Spleen (tissue), 11 donors: ENCODE data around the gene DOCK2. TPM values are rescaled to one million over a fixed set of nuclear protein-coding genes. Genes with fewer than 3 reads are reported as not detected.

Source experiments
- DNase-seq: peaks from one replicate; pipeline ENCODE4 v3.0.0-alpha.2; 2020
- H3K27ac ChIP-seq, 8 donors: fragments of 200-600 bp; sonication (generic) in 7 of 8; 1 replicate in 4 of 8; 2 replicates in 4 of 8; pipeline versions ENCODE4 v1.5.0 to v1.8.0; 2016 to 2021; ENCODE audit warnings: inconsistent platforms in 4 of 8, mild to moderate bottlenecking in 4 of 8, moderate library complexity in 1 of 8
- H3K27me3 ChIP-seq, 7 donors: fragments of 200-600 bp; sonication (generic) in 6 of 7; replicated peaks in 1 of 7; 1 replicate in 4 of 7; 2 replicates in 3 of 7; pipeline versions ENCODE4 v1.5.0 to v1.8.0; 2016 to 2021; ENCODE audit warnings: inconsistent platforms in 3 of 7, mild to moderate bottlenecking in 1 of 7
- H3K36me3 ChIP-seq, 6 donors: fragments of 200-600 bp; sonication (generic) in 5 of 6; 1 replicate in 4 of 6; 2 replicates in 2 of 6; pipeline versions ENCODE4 v1.5.0 to v1.8.0; 2016 to 2021; ENCODE audit warnings: inconsistent platforms in 2 of 6
- H3K4me1 ChIP-seq, 6 donors: fragments of 200-600 bp; sonication (generic) in 5 of 6; 1 replicate in 3 of 6; 2 replicates in 3 of 6; pipeline versions ENCODE4 v1.5.0 to v1.8.0; 2016 to 2021; ENCODE audit warnings: inconsistent platforms in 3 of 6
- H3K4me3 ChIP-seq, 8 donors: fragments of 200-600 bp; sonication (generic) in 7 of 8; 1 replicate in 4 of 8; 2 replicates in 4 of 8; pipeline versions ENCODE4 v1.5.0 to v1.8.0; 2016 to 2021; ENCODE audit warnings: inconsistent platforms in 4 of 8, mild to moderate bottlenecking in 4 of 8, moderate library complexity in 2 of 8
- H3K9me3 ChIP-seq, 8 donors: fragments of 200-600 bp; sonication (generic) in 7 of 8; 1 replicate in 4 of 8; 2 replicates in 4 of 8; pipeline versions ENCODE4 v1.5.0 to v1.8.0; 2016 to 2021; ENCODE audit warnings: inconsistent platforms in 4 of 8
- CTCF ChIP-seq, 11 experiments: fragments of 200-600 bp in 7 of 11; fragments of 450-650 bp in 4 of 11; sonication (generic) in 4 of 11; IDR thresholded peaks in 8 of 11; conservative IDR thresholded peaks in 3 of 11; 1 replicate in 7 of 11; 2 replicates in 4 of 11; pipeline versions ENCODE4 v1.4.0 to v1.8.0; 2016 to 2021; ENCODE audit warnings: antibody characterized with exemption in 11 of 11, inconsistent platforms in 4 of 11, mild to moderate bottlenecking in 1 of 11
- POLR2A ChIP-seq, 3 donors: fragments of 450-650 bp; IDR thresholded peaks; one replicate each; pipeline ENCODE4 v1.5.1; 2017; ENCODE audit warnings: antibody characterized with exemption in 3 of 3, mild to moderate bottlenecking in 1 of 3
- POLR2AphosphoS5 ChIP-seq, 3 donors: sonication (generic); formaldehyde crosslinking; IDR thresholded peaks; one replicate each; pipeline ENCODE4 v1.5.1; 2017; ENCODE audit warnings: antibody characterized with exemption in 3 of 3
- WGBS, 5 donors: extraction: QIAGEN DNeasy Blood & Tissue Kit in 3 of 5; methylation state at CpG; one replicate each; pipeline versions ENCODE4 v1.1.5 to v1.1.7; 2013 to 2018; 5-methylcytosine and 5-hydroxymethylcytosine counted together
- intact Hi-C: fragments of 100-400 bp; cut with DNase I; formaldehyde crosslinking; loops from one replicate; pipeline ENCODE4 v1.15.0; 2023; ENCODE audit warnings: low total_unique reads
- polyA plus RNA-seq, 3 donors: library from polyadenylated mRNA; stranded (reverse); fragments of 200-250 nt; gene quantifications; one replicate each; pipeline ENCODE4 v1.2.1, GENCODE V29; 2013
- total RNA-seq, 7 donors: library from RNA; depleted of rRNA in 3 of 7; stranded (reverse); fragments of >200 nt in 3 of 7; fragmentation: NEBNext Ultra II Directional in 4 of 7; extraction: Animal tissue kit (Norgen Biotek cat#: 25700) in 4 of 7; gene quantifications; one replicate each; pipeline versions ENCODE4 v1.1.0 to v1.2.1, GENCODE V29; 2016 to 2021
- donor health status: healthy with polysubstance abuse.
- donor health status: DM: no; HTN: no; CAD: no; lungs with moderate emphysema.
- donor health status: DM: no; HTN: no; CAD: no.
- donor health status: Bipolar disorder and iron deficiency.
- donor health status: healthy.
- donor health status: DM: no; HTN: no; CAD: no.
- donor health status: DM: yes; HTN: yes; CAD: no.

The DOCK2 gene
- total and polyA plus RNA-seq, 10 donors: 30.6 to 321 (median 198) TPM

GRCh38 chr5:169918228-169918627 is 281.2 kb downstream of the DOCK2 start:
- Histone ChIP-seq H3K4me3 (no peak overlapping the region), H3K36me3 (peaks cover 0 to 19% (median 2%) of the 10 kb centered on the region in 6 donors), H3K27me3 (no peaks in the 10 kb centered on the region), H3K27ac (no peak overlapping the region), H3K4me1 (peaks cover 0 to 4% (median 0%) of the 10 kb centered on the region in 6 donors), H3K9me3 (no peaks in the 10 kb centered on the region)
- intact Hi-C loops: no loop called here
- 79 to 96% (median 89%) methylated on average over 2 of the region's 2 CpGs for WGBS, 5 donors
- no peak for TF ChIP-seq POLR2AphosphoS5 (IDR thresholded peaks at IDR 0.05)
- no peak for TF ChIP-seq POLR2A (IDR thresholded peaks at IDR 0.05)
- no peak for TF ChIP-seq CTCF (IDR thresholded peaks at IDR 0.05 in 8 of 11, conservative IDR thresholded peaks at IDR 0.05 in 3 of 11)
- no peak for DNase-seq

- Histone ChIP-seq H3K27me3 (no peaks in the 10 kb centered on the region), H3K9me3 (no peaks in the 10 kb centered on the region), H3K4me3 (no peak overlapping the region), H3K36me3 (peaks cover 0 to 30% (median 2%) of the 10 kb centered on the region in 6 donors), H3K4me1 (peaks cover 0 to 6% (median 0%) of the 10 kb centered on the region in 6 donors), H3K27ac (no peak overlapping the region)
- intact Hi-C loops: no loop called here
- DNase-seq: no peak
- 75 to 90% (median 85%) methylated on average over 3 of the region's 3 CpGs for WGBS, 5 donors
- TF ChIP-seq POLR2A (IDR thresholded peaks at IDR 0.05): no peak
- TF ChIP-seq CTCF (IDR thresholded peaks at IDR 0.05 in 8 of 11, conservative IDR thresholded peaks at IDR 0.05 in 3 of 11): no peak
Observed at GRCh38 chr5:169920474-169920873, 283.4 kb downstream of the DOCK2 start.

GRCh38 chr5:169921384-169921783 is 284.3 kb downstream of the DOCK2 start:
- WGBS, 5 donors: 73 to 92% (median 87%) methylated on average over 3 of the region's 3 CpGs
- TF ChIP-seq POLR2AphosphoS5 (IDR thresholded peaks at IDR 0.05) (no peak), POLR2A (IDR thresholded peaks at IDR 0.05) (no peak), CTCF (IDR thresholded peaks at IDR 0.05 in 8 of 11, conservative IDR thresholded peaks at IDR 0.05 in 3 of 11) (no peak)

GRCh38 chr5:169921949-169922348 is 284.9 kb downstream of the DOCK2 start:
- no peak overlapping the region for H3K4me3 ChIP-seq
- no peak for DNase-seq
- peaks cover 0 to 38% (median 0%) of the 10 kb centered on the region in 6 donors for H3K36me3 ChIP-seq
- intact Hi-C loops: no loop called here
- H3K27ac ChIP-seq: no peak overlapping the region
- TF ChIP-seq POLR2AphosphoS5 (IDR thresholded peaks at IDR 0.05) (no peak), CTCF (IDR thresholded peaks at IDR 0.05 in 8 of 11, conservative IDR thresholded peaks at IDR 0.05 in 3 of 11) (no peak)
- H3K9me3 ChIP-seq: no peaks in the 10 kb centered on the region
- H3K4me1 ChIP-seq: peaks cover 0 to 6% (median 0%) of the 10 kb centered on the region in 6 donors
- 73 to 93% (median 82%) methylated on average over 1 of the region's 1 CpG for WGBS, 5 donors
- no peaks in the 10 kb centered on the region for H3K27me3 ChIP-seq

More at GRCh38 chr5:169921384-169921783, 284.3 kb downstream of the DOCK2 start:
- Histone ChIP-seq H3K27me3 (no peaks in the 10 kb centered on the region), H3K4me3 (no peak overlapping the region), H3K9me3 (no peaks in the 10 kb centered on the region), H3K4me1 (peaks cover 0 to 6% (median 0%) of the 10 kb centered on the region in 6 donors), H3K36me3 (peaks cover 0 to 35% (median 0%) of the 10 kb centered on the region in 6 donors), H3K27ac (no peak overlapping the region)
- intact Hi-C loops: no loop called here
- DNase-seq: no peak
